HepG2 (cell line): Measurements from ENCODE around the gene MSI2. TPM values are rescaled to one million over a fixed set of nuclear protein-coding genes. Genes with fewer than 3 reads are reported as not detected.

Experiments used
- ATAC-seq: fragments of 200-7000 bp; cut with Tn5 transposase; 3 replicates; pipeline ENCODE4 v1.9.1; 2020; ENCODE audit warnings: mild to moderate bottlenecking, moderate library complexity
- BruUV-seq: library from RNA; stranded (reverse); fragments of 400-500 nt; replicated peaks from 2 replicates; lab custom pipeline; 2021; lab: Mats Ljungman, UMichigan
- CTCF ChIA-PET: fragments of 300-600 bp; formaldehyde crosslinking; extraction: SDS; loops from one replicate; lab custom pipeline; 2021; ENCODE audit warnings: low total read pairs, inconsistent platforms, low intra/inter-chr PET ratio; lab: Yijun Ruan, JAX
- POLR2A ChIA-PET: fragments of 350-600 bp; sonication (Branson Sonifier 250); formaldehyde crosslinking; loops from one replicate; lab custom pipeline; 2020; ENCODE audit warnings: antibody characterized with exemption, inconsistent platforms; lab: Yijun Ruan, JAX
- DNase-seq: peaks from one replicate; pipeline ENCODE4 v3.0.0-alpha.2; 2015; ENCODE audit warnings: low spot score
- FAIRE-seq: peaks from 3 replicates; lab custom pipeline; 2011; peaks lifted over from hg19 to GRCh38; lab: Jason Lieb, UNC
- H2AFZ ChIP-seq: one replicate; pipeline ENCODE4 v1.6.1; 2011; ENCODE audit warnings: low read length, inconsistent platforms
- H3K27ac ChIP-seq: fragments of 300-600 bp; 3 replicates; pipeline ENCODE4 v1.8.0; 2011; ENCODE audit warnings: mixed run types, mild to moderate bottlenecking, mixed read lengths, low read length, inconsistent platforms; ENCODE audit not compliant: insufficient read depth; ENCODE audit errors: extremely low read length
- H3K27me3 ChIP-seq, 2 experiments: fragments of 200-600 bp in 1 of 2; 2 replicates in 1 of 2; 3 replicates in 1 of 2; pipeline versions ENCODE4 v1.6.0 to v1.8.0; 2011; ENCODE audit warnings: low read length in 2 of 2, mild to moderate bottlenecking in 2 of 2, moderate library complexity in 2 of 2, inconsistent platforms in 1 of 2; ENCODE audit not compliant: insufficient read depth in 2 of 2, control insufficient read depth in 1 of 2
- H3K36me3 ChIP-seq, 2 experiments: fragments of 200-600 bp in 1 of 2; replicated peaks in 1 of 2; 2 replicates in 1 of 2; 3 replicates in 1 of 2; pipeline versions ENCODE4 v1.5.1 to v1.8.0; 2011; ENCODE audit warnings: low read length in 2 of 2, inconsistent platforms in 1 of 2; ENCODE audit not compliant: insufficient read depth in 2 of 2, control insufficient read depth in 1 of 2
- H3K4me1 ChIP-seq: 2 replicates; pipeline ENCODE4 v1.5.1; 2012; ENCODE audit warnings: low read length, inconsistent platforms; ENCODE audit not compliant: insufficient read depth
- H3K4me2 ChIP-seq: 2 replicates; pipeline ENCODE4 v1.6.0; 2011; ENCODE audit warnings: low read depth, low read length, inconsistent platforms
- H3K4me3 ChIP-seq, 3 experiments: fragments of 200-600 bp in 1 of 3; sonication (generic), shearing (Covaris generic) in 1 of 3; replicated peaks in 1 of 3; 2 replicates each; pipeline ENCODE4 v1.5.1; 2011 to 2016; ENCODE audit warnings: low read length in 3 of 3, inconsistent platforms in 2 of 3, low read depth in 2 of 3, mild to moderate bottlenecking in 2 of 3, control low read depth in 1 of 3, mixed read lengths in 1 of 3; ENCODE audit not compliant: insufficient read depth in 1 of 3
- H3K79me2 ChIP-seq: one replicate; pipeline ENCODE4 v1.6.1; 2011; ENCODE audit warnings: low read length, inconsistent platforms; ENCODE audit not compliant: insufficient read depth
- H3K9ac ChIP-seq: 2 replicates; pipeline ENCODE4 v1.6.0; 2011; ENCODE audit warnings: mild to moderate bottlenecking, low read depth, low read length, inconsistent platforms; ENCODE audit not compliant: insufficient read depth
- H3K9me3 ChIP-seq: 2 replicates; pipeline ENCODE4 v1.5.1; 2012; ENCODE audit warnings: mild to moderate bottlenecking, low read length
- H4K20me1 ChIP-seq: 2 replicates; pipeline ENCODE4 v1.6.0; 2011; ENCODE audit warnings: inconsistent platforms, mild to moderate bottlenecking, low read length, moderate library complexity; ENCODE audit not compliant: insufficient read depth
- BORCS8-MEF2B ChIP-seq: sonication (generic); formaldehyde crosslinking; IDR thresholded peaks from 2 replicates; pipeline ENCODE4 v1.8.0; 2022; ENCODE audit warnings: mild to moderate bottlenecking, missing genetic modification reagents
- ELF4 ChIP-seq: sonication (generic); formaldehyde crosslinking; IDR thresholded peaks from 2 replicates; pipeline ENCODE4 v1.5.0; 2020; ENCODE audit warnings: missing genetic modification reagents, mild to moderate bottlenecking, moderate library complexity, borderline replicate concordance
- FOXA3 ChIP-seq: IDR thresholded peaks from 2 replicates; pipeline ENCODE4 v1.6.1; 2016; ENCODE audit warnings: missing genetic modification reagents, missing compliant biosample characterization
- HOXA3 ChIP-seq: sonication (generic); formaldehyde crosslinking; IDR thresholded peaks from 2 replicates; pipeline ENCODE4 v1.5.0; 2020; ENCODE audit warnings: missing genetic modification reagents
- MAFK ChIP-seq, 2 experiments: IDR thresholded peaks in 1 of 2; conservative IDR thresholded peaks in 1 of 2; 2 replicates each; pipeline ENCODE4 v1.6.1; 2011; ENCODE audit warnings: improper control_type of control experiment in 2 of 2, low read length in 2 of 2
- NR2F1 ChIP-seq, 2 experiments: fragments of 450-650 bp in 1 of 2; formaldehyde crosslinking in 1 of 2; IDR thresholded peaks; 2 replicates each; pipeline versions ENCODE4 v1.5.0 to v1.6.1; 2016 to 2020; ENCODE audit warnings: mild to moderate bottlenecking in 1 of 2, missing compliant biosample characterization in 1 of 2, missing genetic modification reagents in 1 of 2, moderate library complexity in 1 of 2
- PPARG ChIP-seq: conservative IDR thresholded peaks from 2 replicates; pipeline ENCODE4 v1.6.1; 2016; ENCODE audit warnings: missing biosample characterization, missing genetic modification reagents
- RARA ChIP-seq: IDR thresholded peaks from 2 replicates; pipeline ENCODE4 v1.6.1; 2016; ENCODE audit warnings: missing genetic modification reagents, missing compliant biosample characterization
- RBM39 ChIP-seq: fragments of 200-400 bp; formaldehyde crosslinking; IDR thresholded peaks from one replicate; pipeline ENCODE4 v1.6.1; 2018; ENCODE audit warnings: antibody characterized with exemption, mild to moderate bottlenecking, low read depth, low read length; ENCODE audit not compliant: poor library complexity, severe bottlenecking
- SOX6 ChIP-seq, 2 experiments: fragments of 450-650 bp in 1 of 2; sonication (generic) in 1 of 2; formaldehyde crosslinking in 1 of 2; IDR thresholded peaks; 2 replicates each; pipeline versions ENCODE4 v1.4.0 to v1.6.1; 2017 to 2020; ENCODE audit warnings: antibody characterized with exemption in 1 of 2, mild to moderate bottlenecking in 1 of 2, missing genetic modification reagents in 1 of 2
- ZC3H13 ChIP-seq: sonication (generic); formaldehyde crosslinking; IDR thresholded peaks from 2 replicates; pipeline ENCODE4 v1.8.1; 2023; ENCODE audit warnings: mild to moderate bottlenecking, missing genetic modification reagents, moderate library complexity
- ZMYM4 ChIP-seq: sonication (generic); formaldehyde crosslinking; IDR thresholded peaks from 2 replicates; pipeline ENCODE4 v1.8.1; 2023; ENCODE audit warnings: mild to moderate bottlenecking, missing genetic modification reagents
- ZNF143 ChIP-seq: sonication (generic); formaldehyde crosslinking; IDR thresholded peaks from 2 replicates; pipeline ENCODE4 v1.4.0; 2020; ENCODE audit warnings: missing genetic modification reagents
- ZNF256 ChIP-seq: sonication (generic); formaldehyde crosslinking; conservative IDR thresholded peaks from 2 replicates; pipeline ENCODE4 v1.4.0; 2020; ENCODE audit warnings: missing genetic modification reagents
- ZNF737 ChIP-seq: sonication (generic); formaldehyde crosslinking; IDR thresholded peaks from 2 replicates; pipeline ENCODE4 v1.5.0; 2020; ENCODE audit warnings: missing genetic modification reagents, mild to moderate bottlenecking, borderline replicate concordance
- ZNF792 ChIP-seq: IDR thresholded peaks from 2 replicates; pipeline ENCODE4 v1.6.1; 2016
- WGBS: methylation state at CpG from one replicate; pipeline ENCODE4 v1.1.6; 2017; ENCODE audit warnings: low lambda C conversion rate; 5-methylcytosine and 5-hydroxymethylcytosine counted together
- in situ Hi-C: cut with HindIII; loops from 2 replicates; pipeline ENCODE4 v1.10.0; 2017; ENCODE audit warnings: low pct_unique_long_range_greater_than_20kb; ENCODE audit not compliant: extremely low pct_ligation_motif_present
- intact Hi-C: fragments of 100-400 bp; cut with micrococcal nuclease; formaldehyde crosslinking; loops from one replicate; pipeline ENCODE4 v1.10.0; 2022; ENCODE audit not compliant: unreplicated experiment
- polyA plus RNA-seq, 8 experiments: library from polyadenylated mRNA; depleted of rRNA in 3 of 8; stranded (reverse) in 7 of 8; unstranded in 1 of 8; fragments of >200 nt; fragmentation: Illumina TruSeq in 4 of 8; extraction: Trizol in 4 of 8; gene quantifications; 2 replicates each; pipeline versions ENCODE4 v1.2.1 to v1.2.3, GENCODE V29; 2011 to 2016; ENCODE audit warnings: low read depth in 4 of 8, missing spikeins in 1 of 8, mixed read lengths in 1 of 8; ENCODE audit not compliant: insufficient read depth in 1 of 8
- total RNA-seq, 5 experiments: library from RNA; depleted of rRNA; stranded (reverse); fragments of >200 nt; fragmentation: Illumina TruSeq; extraction: Trizol; gene quantifications; 2 replicates each; pipeline ENCODE4 v1.2.3, GENCODE V29; 2016; ENCODE audit warnings: low read depth in 1 of 5
- TF ChIP-seq, protein P1 (sequence below): IDR thresholded peaks from 2 replicates; pipeline ENCODE4 v1.6.1; 2016; ENCODE audit warnings: missing genetic modification reagents, missing compliant biosample characterization
- TF ChIP-seq, protein P2 (sequence below): sonication (generic); formaldehyde crosslinking; IDR thresholded peaks from 2 replicates; pipeline ENCODE4 v1.5.1; 2020; ENCODE audit warnings: mild to moderate bottlenecking, moderate library complexity, missing genetic modification reagents
- TF ChIP-seq, protein P3 (sequence below): sonication (generic); formaldehyde crosslinking; IDR thresholded peaks from 2 replicates; pipeline ENCODE4 v1.5.0; 2020; ENCODE audit warnings: mild to moderate bottlenecking, missing genetic modification reagents, moderate library complexity

MSI2 gene
- total and polyA plus RNA-seq, 2 of the 13 experiments (the other 11 are each of a cell fraction or from before 2014, with no cell fraction given): 77.5 to 78.4 TPM

DNA sequence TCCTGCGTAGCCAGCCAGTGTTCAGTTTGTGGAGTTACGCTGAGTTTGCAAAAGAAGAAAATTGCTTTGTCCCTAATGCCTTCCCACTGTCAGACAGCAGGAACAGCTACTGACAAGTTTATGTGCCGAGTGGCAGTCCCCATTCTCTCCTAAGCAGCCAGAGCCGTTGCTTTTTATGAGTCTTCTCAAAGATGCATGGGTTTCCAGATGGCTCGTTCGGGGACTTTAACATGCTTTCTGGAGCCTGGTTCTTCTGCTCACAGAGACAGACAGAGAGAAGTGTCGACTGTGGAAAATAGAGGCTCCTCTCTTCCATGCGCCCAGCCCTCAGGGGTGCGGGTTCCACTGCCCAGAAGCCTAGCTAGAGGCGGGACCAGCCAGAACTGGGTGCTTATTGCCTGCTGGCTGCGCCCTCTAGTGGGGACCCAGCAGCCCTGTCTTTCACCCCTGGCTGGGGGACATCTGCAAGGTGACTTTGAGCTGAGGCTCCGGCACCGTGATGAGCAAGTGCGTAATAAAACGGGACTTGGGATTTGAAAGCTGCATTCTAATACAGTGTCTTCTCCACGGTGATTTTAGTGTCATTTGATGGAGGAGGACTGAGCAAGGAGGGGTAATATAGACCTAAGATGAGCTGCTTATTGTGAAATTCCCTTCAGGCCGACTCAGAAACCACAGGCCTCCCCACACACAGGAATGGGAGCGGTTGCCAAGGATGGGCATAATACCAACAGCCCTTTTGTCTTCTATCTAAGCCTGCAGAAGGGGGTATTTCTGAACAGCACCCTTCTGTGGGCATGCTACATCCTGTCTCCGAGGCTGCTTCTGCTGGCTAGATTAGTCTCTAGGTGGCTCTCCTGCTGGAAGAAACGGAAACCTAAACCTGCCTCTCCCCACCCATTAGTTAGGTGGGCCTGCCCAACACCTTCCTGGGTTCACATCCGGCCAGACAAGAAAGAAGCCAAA lies 415.6 kb downstream of the MSI2 start:
- Histone ChIP-seq H2AFZ (no peak overlapping the region), H3K79me2 (no peaks in the 10 kb centered on the region), H3K4me1 (no peaks in the 10 kb centered on the region), H3K4me2 (no peak overlapping the region), H3K9me3 (no peaks in the 10 kb centered on the region), H3K27me3 (no peaks in the 10 kb centered on the region), H3K27ac (no peak overlapping the region), H3K9ac (no peak overlapping the region), H3K4me3 (no peak overlapping the region), H3K36me3 (peaks cover 26 to 56% of the 10 kb centered on the region in 2 experiments), H4K20me1 (no peaks in the 10 kb centered on the region)
- no TSS peak for BruUV-seq
- WGBS: 69% methylated on average over 20 of the region's 21 CpGs
- in situ Hi-C loops: no loop called here
- POLR2A ChIA-PET: interaction anchor here (0.9 to 1.2 kb wide), 4 partner anchors 26 to 429 kb away, joined by 3 to 5 read pairs (median 3); no protein-coding TSS in a partner anchor
- FAIRE-seq (peak; percentile 87), ATAC-seq (peak; percentile 97), DNase-seq (peak; percentile 69)
- CTCF ChIA-PET: interaction anchor here (1.0 to 2.5 kb wide), 5 partner anchors 68 to 541 kb away, joined by 3 to 17 read pairs (median 8); no protein-coding TSS in a partner anchor
- intact Hi-C loops: loop anchor here (1.0 to 10.0 kb wide), 5 partner anchors 73 to 429 kb away; partner anchors contain the start of gene CCDC182
- TF ChIP-seq ZMYM4 (CRISPR knock-in tag) (peak; percentile 55), ZNF792 (CRISPR knock-in tag) (peak; percentile 50; the same call in 1 of the 2 replicates), RBM39 (no peak), RARA (CRISPR knock-in tag) (peak; percentile 26; the same call in 1 of the 2 replicates), ZC3H13 (CRISPR knock-in tag) (no peak), ELF4 (CRISPR knock-in tag) (no peak), FOXA3 (CRISPR knock-in tag) (0 out of 2 replicates have a peak, but pooled peaks have one; percentile 28), SOX6 (IDR thresholded peaks at IDR 0.05) (no peak), SOX6 (CRISPR knock-in tag; IDR thresholded peaks at IDR 0.05) (peak; percentile 45), MAFK (conservative IDR thresholded peaks at IDR 0.05 in 1 of 2, IDR thresholded peaks at IDR 0.05 in 1 of 2; ENCODE audit: low read length in 2 of 2) (peak; percentile 37 to 83; a peak in 3 of 4 replicates), ZNF737 (CRISPR knock-in tag) (0 out of 2 replicates have a peak, but pooled peaks have one; percentile 36), PPARG (CRISPR knock-in tag) (0 out of 2 replicates have a peak, but pooled peaks have one; percentile 44), HOXA3 (0 out of 2 replicates have a peak, but pooled peaks have one; percentile 42), ZNF256 (CRISPR knock-in tag) (no peak), BORCS8-MEF2B (CRISPR knock-in tag) (peak; percentile 68), NR2F1 (CRISPR knock-in tag; IDR thresholded peaks at IDR 0.05) (0 out of 4 replicates have a peak, but pooled peaks of 1 of the 2 experiments have one; percentile 34), ZNF143 (CRISPR knock-in tag) (no peak)
- TF ChIP-seq, protein P1, sequence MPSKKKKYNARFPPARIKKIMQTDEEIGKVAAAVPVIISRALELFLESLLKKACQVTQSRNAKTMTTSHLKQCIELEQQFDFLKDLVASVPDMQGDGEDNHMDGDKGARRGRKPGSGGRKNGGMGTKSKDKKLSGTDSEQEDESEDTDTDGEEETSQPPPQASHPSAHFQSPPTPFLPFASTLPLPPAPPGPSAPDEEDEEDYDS (CRISPR knock-in tag): 0 out of 2 replicates have a peak, but pooled peaks have one; percentile 24
- TF ChIP-seq, protein P2, sequence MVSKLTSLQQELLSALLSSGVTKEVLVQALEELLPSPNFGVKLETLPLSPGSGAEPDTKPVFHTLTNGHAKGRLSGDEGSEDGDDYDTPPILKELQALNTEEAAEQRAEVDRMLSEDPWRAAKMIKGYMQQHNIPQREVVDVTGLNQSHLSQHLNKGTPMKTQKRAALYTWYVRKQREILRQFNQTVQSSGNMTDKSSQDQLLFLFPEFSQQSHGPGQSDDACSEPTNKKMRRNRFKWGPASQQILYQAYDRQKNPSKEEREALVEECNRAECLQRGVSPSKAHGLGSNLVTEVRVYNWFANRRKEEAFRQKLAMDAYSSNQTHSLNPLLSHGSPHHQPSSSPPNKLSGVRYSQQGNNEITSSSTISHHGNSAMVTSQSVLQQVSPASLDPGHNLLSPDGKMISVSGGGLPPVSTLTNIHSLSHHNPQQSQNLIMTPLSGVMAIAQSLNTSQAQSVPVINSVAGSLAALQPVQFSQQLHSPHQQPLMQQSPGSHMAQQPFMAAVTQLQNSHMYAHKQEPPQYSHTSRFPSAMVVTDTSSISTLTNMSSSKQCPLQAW (CRISPR knock-in tag): peak; percentile 77
- TF ChIP-seq, protein P3, sequence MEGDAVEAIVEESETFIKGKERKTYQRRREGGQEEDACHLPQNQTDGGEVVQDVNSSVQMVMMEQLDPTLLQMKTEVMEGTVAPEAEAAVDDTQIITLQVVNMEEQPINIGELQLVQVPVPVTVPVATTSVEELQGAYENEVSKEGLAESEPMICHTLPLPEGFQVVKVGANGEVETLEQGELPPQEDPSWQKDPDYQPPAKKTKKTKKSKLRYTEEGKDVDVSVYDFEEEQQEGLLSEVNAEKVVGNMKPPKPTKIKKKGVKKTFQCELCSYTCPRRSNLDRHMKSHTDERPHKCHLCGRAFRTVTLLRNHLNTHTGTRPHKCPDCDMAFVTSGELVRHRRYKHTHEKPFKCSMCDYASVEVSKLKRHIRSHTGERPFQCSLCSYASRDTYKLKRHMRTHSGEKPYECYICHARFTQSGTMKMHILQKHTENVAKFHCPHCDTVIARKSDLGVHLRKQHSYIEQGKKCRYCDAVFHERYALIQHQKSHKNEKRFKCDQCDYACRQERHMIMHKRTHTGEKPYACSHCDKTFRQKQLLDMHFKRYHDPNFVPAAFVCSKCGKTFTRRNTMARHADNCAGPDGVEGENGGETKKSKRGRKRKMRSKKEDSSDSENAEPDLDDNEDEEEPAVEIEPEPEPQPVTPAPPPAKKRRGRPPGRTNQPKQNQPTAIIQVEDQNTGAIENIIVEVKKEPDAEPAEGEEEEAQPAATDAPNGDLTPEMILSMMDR (CRISPR knock-in tag): peak; percentile 97
